ENCODE results near the gene KCNC4.
A peak's percentile ranks its signal among the peaks of the same experiment; 100 is the strongest.

The KCNC4 gene

DNA sequence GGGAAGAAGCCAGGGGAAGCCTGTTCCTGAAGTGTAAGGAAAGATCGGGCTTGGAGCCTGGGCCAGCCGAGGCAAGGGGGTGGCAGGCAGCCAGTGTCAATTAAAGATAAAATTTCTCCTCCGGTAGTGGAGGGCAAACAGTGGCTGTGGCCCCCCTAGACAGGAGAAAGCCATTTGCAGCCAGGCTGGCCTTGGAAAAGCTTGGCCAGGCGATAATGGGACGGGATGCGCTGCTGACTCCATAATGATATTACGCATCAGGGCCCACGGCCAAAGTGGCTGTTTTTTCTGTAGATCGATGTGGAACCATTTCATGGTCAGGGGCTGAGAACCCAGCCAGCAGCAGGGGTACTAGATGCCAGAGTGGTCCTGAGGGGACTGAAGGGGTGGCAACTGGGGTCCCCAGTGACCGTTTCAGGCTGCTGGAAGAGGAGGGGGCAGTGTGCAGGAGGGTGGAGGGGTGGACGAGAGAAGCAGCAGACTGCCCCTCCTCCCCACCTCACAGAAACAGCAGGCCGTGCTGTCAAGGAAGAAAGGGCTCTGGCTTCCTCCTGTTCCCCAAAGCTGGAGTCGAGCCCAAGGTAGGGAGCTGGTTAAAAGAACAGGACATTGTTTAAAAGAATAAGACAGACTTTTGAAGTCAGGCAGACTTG, 25.2 kb downstream of the KCNC4 start:
- Histone ChIP-seq H3K4me1 (ENCODE audit: control insufficient read depth, insufficient read depth, low read length, poor library complexity, severe bottlenecking) (peaks cover 31% of the 10 kb centered on the region), H3K9me3 (ENCODE audit: control insufficient read depth, low read length) (no peaks in the 10 kb centered on the region), H3K27ac (ENCODE audit: low read depth, low read length, severe bottlenecking) (peak overlapping the region; percentile 76), H3K4me3 (ENCODE audit: extremely low read depth, insufficient read depth, low read length, poor library complexity, severe bottlenecking) (no peak overlapping the region), H3K36me3 (ENCODE audit: control insufficient read depth, insufficient read depth, low read length) (peaks cover 13% of the 10 kb centered on the region)
- WGBS, 2 experiments (ENCODE audit: insufficient coverage in 2 of 2): 85 to 93% methylated on average over 9 to 10 of the region's 13 CpGs

DNA sequence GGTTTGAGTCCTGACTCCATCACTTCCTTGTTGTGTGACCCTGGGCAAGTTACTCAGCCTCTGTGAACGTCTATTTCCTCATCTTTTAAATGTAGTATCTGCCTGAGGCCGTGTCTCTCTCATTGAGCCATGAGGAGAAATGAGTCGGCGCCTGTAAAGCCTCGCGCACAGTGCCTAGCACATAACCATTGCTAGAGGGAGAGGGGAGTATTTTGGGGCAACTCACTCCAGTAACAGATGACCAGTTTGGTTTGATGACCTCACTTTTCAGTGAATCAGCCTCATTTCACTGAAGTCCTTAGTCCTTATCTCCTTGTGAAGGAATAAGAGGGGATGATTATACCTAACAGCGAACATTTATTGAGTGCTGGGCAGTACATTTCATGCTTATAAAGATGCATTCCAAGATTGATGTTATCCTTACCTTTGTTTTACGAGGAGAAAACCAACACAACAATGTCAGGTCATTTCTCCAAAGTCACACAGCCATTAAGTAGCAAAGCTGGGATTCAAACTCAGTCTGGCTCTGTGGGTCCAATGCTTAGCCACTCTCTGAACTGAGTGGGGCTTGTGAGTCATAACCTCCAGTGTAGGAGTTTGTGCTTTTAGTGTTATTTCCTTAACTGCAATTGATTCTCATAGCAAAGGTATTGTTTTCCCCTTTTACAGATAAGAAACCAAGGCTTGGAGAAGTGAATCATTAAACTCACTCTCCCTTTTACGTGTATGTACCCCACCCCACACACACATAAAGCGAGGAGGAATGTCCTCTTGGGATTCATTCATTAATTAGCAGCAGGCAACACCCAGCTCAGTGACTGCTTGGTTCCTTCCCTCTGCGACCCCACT, 25.9 kb downstream of the KCNC4 start:
- Histone ChIP-seq H3K4me3 (ENCODE audit: extremely low read depth, insufficient read depth, low read length, poor library complexity, severe bottlenecking) (no peak overlapping the region), H3K36me3 (ENCODE audit: control insufficient read depth, insufficient read depth, low read length) (peaks cover 13% of the 10 kb centered on the region), H3K27ac (ENCODE audit: low read depth, low read length, severe bottlenecking) (peak overlapping the region; percentile 76), H3K9me3 (ENCODE audit: control insufficient read depth, low read length) (no peaks in the 10 kb centered on the region), H3K4me1 (ENCODE audit: control insufficient read depth, insufficient read depth, low read length, poor library complexity, severe bottlenecking) (peaks cover 27% of the 10 kb centered on the region)
- 84 to 89% methylated on average over 9 of the region's 11 CpGs for WGBS, 2 experiments (ENCODE audit: insufficient coverage in 2 of 2)

DNA sequence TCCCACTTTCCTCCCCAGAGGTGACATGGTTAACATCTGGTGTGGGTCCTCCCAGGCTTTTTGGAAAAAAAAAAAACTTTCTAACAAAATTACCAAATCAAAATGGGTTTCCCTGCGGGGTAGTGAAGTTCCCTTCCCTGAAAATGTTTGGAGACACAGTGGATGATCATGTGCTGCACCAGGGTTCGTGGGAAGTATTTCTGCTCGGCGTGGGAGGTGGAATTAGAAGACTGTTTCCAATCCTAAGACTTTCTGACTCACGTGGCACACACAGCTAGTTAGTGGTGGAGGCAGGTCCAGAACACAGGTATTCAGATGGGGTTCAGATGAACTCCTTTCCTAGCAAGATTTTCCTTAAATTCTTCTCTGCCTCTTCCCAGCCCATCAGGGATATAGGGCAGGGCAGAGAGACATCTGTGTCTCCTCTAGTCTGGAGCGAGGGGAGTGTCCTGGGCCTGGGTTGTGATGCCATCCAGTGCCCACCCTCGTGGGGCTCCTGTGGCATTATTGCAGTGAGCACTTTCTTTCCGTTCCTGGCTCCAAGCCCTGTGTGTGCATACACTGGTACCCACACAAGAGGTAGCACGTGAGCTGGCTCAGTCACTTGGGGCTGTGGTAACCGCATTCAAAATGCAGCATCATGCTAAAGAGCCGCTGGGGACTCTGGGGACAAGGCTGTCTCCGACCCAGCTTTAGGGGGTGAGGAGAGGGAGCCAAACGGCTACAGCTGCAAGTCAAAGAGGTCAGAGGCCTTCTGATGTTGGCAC, 27.5 kb downstream of the KCNC4 start:
- Histone ChIP-seq H3K9me3 (ENCODE audit: control insufficient read depth, low read length) (no peaks in the 10 kb centered on the region), H3K4me3 (ENCODE audit: extremely low read depth, insufficient read depth, low read length, poor library complexity, severe bottlenecking) (no peak overlapping the region), H3K27ac (ENCODE audit: low read depth, low read length, severe bottlenecking) (no peak overlapping the region), H3K4me1 (ENCODE audit: control insufficient read depth, insufficient read depth, low read length, poor library complexity, severe bottlenecking) (peaks cover 27% of the 10 kb centered on the region), H3K36me3 (ENCODE audit: control insufficient read depth, insufficient read depth, low read length) (peaks cover 5% of the 10 kb centered on the region)
- 93 to 96% methylated on average over 9 to 12 of the region's 13 CpGs for WGBS, 2 experiments (ENCODE audit: insufficient coverage in 2 of 2)

DNA sequence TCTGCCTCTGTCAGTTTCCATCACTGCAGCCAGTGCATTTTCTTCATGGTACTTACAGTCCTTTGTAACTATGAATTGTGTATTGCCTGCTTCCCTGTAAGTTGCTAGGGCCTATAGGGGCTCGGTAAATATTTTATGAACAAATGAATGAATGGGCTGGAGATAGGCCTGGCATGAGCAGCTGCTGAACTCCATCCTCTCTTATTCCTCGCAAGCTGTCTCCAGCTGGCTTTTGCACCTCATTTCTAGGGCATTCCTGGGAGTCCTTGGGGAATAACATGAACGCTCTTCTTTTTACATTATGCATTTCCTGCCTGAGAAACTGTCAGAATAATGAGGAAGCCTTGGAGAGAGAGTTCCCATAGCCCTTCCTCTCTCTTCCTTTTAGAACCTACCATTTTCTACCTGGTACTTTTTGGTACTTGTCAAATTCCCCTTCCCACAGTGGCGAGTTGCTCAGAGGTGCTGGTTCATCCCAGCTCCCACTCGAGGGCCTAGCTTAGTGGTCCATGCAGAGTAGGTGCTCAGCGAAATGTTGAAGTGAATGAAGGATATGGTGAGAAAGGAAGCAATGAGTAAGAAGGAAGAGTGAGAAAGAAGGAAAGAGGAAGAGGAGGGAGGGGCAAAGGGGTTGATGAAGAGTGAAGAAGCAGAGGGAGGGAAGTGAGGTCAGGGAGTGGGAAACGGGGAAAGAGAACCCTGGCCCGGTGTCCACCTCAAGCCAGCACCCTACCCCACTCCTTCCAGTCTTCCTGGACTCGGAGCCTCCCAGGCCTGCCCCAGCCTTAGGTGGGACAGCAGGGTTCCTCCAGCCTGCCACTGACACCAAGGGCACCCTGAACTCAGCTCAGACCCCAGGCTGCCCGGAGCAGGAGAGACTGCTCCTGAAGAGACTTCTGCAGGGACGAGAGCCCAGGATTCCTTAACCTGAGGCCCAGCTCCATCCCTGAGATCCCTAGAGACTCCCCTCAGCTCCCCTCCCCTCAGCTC, 29.6 kb downstream of the KCNC4 start:
- Histone ChIP-seq H3K36me3 (ENCODE audit: control insufficient read depth, insufficient read depth, low read length) (no peaks in the 10 kb centered on the region), H3K4me1 (ENCODE audit: control insufficient read depth, insufficient read depth, low read length, poor library complexity, severe bottlenecking) (peaks cover 21% of the 10 kb centered on the region), H3K9me3 (ENCODE audit: control insufficient read depth, low read length) (no peaks in the 10 kb centered on the region), H3K27ac (ENCODE audit: low read depth, low read length, severe bottlenecking) (no peak overlapping the region), H3K4me3 (ENCODE audit: extremely low read depth, insufficient read depth, low read length, poor library complexity, severe bottlenecking) (no peak overlapping the region)
- WGBS, 2 experiments (ENCODE audit: insufficient coverage in 2 of 2): 71 to 75% methylated on average over 7 to 9 of the region's 11 CpGs

DNA sequence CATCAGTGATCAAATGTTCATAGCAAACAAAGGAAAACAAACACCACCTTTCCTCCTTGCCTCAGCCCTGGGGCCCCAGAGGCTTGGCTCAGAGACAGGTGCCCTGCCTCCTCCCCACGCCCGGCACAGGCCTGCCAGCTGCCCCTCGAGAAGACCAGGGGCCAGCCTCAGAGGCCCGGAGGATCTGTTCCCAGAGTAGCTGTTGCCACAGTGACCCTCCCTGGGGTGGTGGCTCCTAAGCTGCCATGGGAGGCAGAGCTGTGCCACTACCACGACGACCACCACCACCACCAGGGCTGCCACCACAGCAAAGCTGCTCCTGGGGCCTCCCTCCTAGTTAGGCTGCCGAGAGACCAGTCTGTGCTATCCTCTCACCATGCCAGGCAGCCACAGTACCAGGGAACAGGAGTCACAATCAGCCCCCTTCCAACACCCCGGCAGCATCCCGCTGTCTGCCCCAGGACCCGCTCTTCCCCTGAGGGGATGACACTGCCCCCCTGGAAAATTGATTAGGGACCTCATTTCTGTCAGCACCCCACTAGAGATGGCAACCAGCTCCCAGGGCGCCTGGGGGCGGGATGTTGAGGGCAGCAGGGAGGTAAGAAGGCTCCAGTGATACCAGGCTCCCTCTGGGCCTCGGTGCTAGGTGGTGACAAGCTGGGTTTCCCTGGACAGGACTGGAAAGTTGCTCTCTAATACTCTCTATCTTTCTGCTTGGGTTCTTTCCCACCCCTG, 30.5 kb downstream of the KCNC4 start:
- Histone ChIP-seq H3K9me3 (ENCODE audit: control insufficient read depth, low read length) (no peaks in the 10 kb centered on the region), H3K4me1 (ENCODE audit: control insufficient read depth, insufficient read depth, low read length, poor library complexity, severe bottlenecking) (peaks cover 13% of the 10 kb centered on the region), H3K4me3 (ENCODE audit: extremely low read depth, insufficient read depth, low read length, poor library complexity, severe bottlenecking) (no peak overlapping the region), H3K27ac (ENCODE audit: low read depth, low read length, severe bottlenecking) (no peak overlapping the region), H3K36me3 (ENCODE audit: control insufficient read depth, insufficient read depth, low read length) (no peaks in the 10 kb centered on the region)
- 92 to 96% methylated on average over 6 to 8 of the region's 13 CpGs for WGBS, 2 experiments (ENCODE audit: insufficient coverage in 2 of 2)

DNA sequence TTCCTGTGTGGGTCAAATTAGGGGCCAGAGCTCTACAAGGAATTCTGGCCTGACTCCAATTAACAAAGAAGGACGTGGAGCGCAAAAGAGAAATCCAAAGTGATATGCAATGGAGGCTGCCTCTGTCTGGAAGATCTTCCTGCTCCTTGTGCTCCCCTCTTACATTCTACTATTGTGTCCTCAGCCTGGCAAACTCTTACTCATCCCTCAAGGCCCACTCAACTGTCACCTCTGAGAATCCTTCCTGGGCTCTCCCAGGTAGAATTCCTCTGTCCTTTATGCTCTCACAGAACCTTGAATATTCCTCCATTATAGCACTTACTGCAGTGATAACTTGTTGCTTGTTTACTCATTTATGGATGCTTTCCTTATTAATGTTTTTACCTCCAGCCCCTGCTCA, 31.4 kb downstream of the KCNC4 start:
- no peaks in the 10 kb centered on the region for H3K9me3 ChIP-seq (ENCODE audit: control insufficient read depth, low read length)
- no peak overlapping the region for H3K27ac ChIP-seq (ENCODE audit: low read depth, low read length, severe bottlenecking)
- H3K4me3 ChIP-seq (ENCODE audit: extremely low read depth, insufficient read depth, low read length, poor library complexity, severe bottlenecking): no peak overlapping the region
- no peaks in the 10 kb centered on the region for H3K36me3 ChIP-seq (ENCODE audit: control insufficient read depth, insufficient read depth, low read length)
- peaks cover 8% of the 10 kb centered on the region for H3K4me1 ChIP-seq (ENCODE audit: control insufficient read depth, insufficient read depth, low read length, poor library complexity, severe bottlenecking)
- 42% methylated on average over 2 of the region's 2 CpGs; no CpG with 5 or more reads in 1 of the 2 experiments for WGBS, 2 experiments (ENCODE audit: insufficient coverage in 2 of 2)

DNA sequence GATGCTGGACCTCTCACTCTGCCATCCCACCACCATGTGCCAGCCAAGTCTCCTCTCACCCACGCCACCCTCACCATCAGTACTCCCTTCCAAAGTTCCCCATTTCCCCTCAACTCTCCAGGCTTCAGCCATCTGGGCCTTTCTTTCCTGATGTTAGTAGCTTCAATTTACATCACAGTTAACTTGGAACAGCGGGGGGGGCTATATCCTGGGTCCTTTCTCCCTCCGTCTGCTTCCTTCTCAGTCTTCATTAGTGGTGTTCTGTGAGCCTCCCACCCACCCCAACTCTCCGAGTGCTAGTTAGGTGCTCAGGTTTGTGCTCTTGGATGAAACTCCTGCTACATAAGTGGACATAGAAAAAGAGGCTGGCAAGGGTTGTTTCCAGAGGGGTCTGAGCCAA, 31.9 kb downstream of the KCNC4 start:
- Histone ChIP-seq H3K9me3 (ENCODE audit: control insufficient read depth, low read length) (no peaks in the 10 kb centered on the region), H3K4me3 (ENCODE audit: extremely low read depth, insufficient read depth, low read length, poor library complexity, severe bottlenecking) (no peak overlapping the region), H3K27ac (ENCODE audit: low read depth, low read length, severe bottlenecking) (no peak overlapping the region), H3K4me1 (ENCODE audit: control insufficient read depth, insufficient read depth, low read length, poor library complexity, severe bottlenecking) (peaks cover 4% of the 10 kb centered on the region), H3K36me3 (ENCODE audit: control insufficient read depth, insufficient read depth, low read length) (no peaks in the 10 kb centered on the region)
- WGBS, 2 experiments (ENCODE audit: insufficient coverage in 2 of 2): 80% methylated on average over 2 of the region's 4 CpGs

DNA sequence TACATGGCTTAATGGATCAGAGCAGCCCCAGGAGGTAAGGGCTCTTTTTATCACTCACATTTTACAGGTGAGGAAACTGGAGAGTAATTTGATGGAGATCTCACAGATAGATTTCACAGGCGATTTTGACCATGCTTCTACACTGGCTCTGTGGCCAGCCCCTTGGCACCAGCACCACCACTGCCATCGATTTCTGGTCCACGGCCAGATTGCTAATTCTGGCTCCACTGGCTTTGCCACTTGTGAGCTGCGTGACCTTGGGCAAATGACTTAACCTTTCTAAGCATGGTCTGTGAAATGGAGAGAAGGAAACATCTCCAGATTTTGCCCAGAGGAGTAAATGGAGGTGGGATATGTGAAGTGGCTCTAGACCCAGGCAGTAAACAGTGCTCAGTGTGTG, 32.6 kb downstream of the KCNC4 start:
- H3K9me3 ChIP-seq (ENCODE audit: control insufficient read depth, low read length): no peaks in the 10 kb centered on the region
- H3K4me1 ChIP-seq (ENCODE audit: control insufficient read depth, insufficient read depth, low read length, poor library complexity, severe bottlenecking): peaks cover 4% of the 10 kb centered on the region
- no peak overlapping the region for H3K4me3 ChIP-seq (ENCODE audit: extremely low read depth, insufficient read depth, low read length, poor library complexity, severe bottlenecking)
- H3K36me3 ChIP-seq (ENCODE audit: control insufficient read depth, insufficient read depth, low read length): no peaks in the 10 kb centered on the region
- H3K27ac ChIP-seq (ENCODE audit: low read depth, low read length, severe bottlenecking): no peak overlapping the region
- 95 to 100% methylated on average over 3 to 4 of the region's 4 CpGs for WGBS, 2 experiments (ENCODE audit: insufficient coverage in 2 of 2)

DNA sequence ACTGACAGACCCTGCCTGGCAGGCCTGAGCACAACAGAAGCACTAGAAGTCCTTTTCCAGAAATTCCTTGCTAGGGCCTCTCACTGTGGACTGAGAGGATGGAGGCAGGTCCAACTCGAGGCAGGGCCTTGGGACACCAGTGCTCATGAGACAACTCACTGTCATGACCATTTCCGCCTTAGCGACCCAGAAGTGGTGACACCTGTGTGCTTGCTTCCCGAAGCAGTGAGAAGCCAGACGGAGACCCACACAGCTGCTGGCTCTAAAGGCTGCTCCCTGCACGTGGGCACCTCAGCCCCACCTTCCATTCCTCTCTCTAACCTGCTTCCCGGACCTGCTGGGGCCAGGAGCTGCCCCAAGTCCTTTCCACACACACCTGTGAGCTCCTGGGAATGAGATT, 33.0 kb downstream of the KCNC4 start:
- Histone ChIP-seq H3K9me3 (ENCODE audit: control insufficient read depth, low read length) (no peaks in the 10 kb centered on the region), H3K27ac (ENCODE audit: low read depth, low read length, severe bottlenecking) (no peak overlapping the region), H3K4me3 (ENCODE audit: extremely low read depth, insufficient read depth, low read length, poor library complexity, severe bottlenecking) (no peak overlapping the region), H3K4me1 (ENCODE audit: control insufficient read depth, insufficient read depth, low read length, poor library complexity, severe bottlenecking) (peaks cover 4% of the 10 kb centered on the region), H3K36me3 (ENCODE audit: control insufficient read depth, insufficient read depth, low read length) (no peaks in the 10 kb centered on the region)
- WGBS, 2 experiments (ENCODE audit: insufficient coverage in 2 of 2): 83 to 90% methylated on average over 4 to 5 of the region's 7 CpGs
